H9 (cell line): Measurements from ENCODE around the gene RBMS3. TPM values are rescaled to one million over a fixed set of nuclear protein-coding genes. Genes with fewer than 3 reads are reported as not detected.

Source experiments
- DNase-seq: peaks from one replicate; pipeline ENCODE4 v3.0.0-alpha.2; 2017
- H2AFZ ChIP-seq: one replicate; pipeline ENCODE4 v1.6.1; 2013; ENCODE audit warnings: mild to moderate bottlenecking, low read length, control low read depth, moderate library complexity
- H2AK5ac ChIP-seq: 2 replicates; pipeline ENCODE4 v1.6.1; 2013; ENCODE audit warnings: low read length, control low read depth, mixed read lengths; ENCODE audit not compliant: insufficient read length
- H2BK120ac ChIP-seq: one replicate; pipeline ENCODE4 v1.6.1; 2013; ENCODE audit warnings: low read depth, mild to moderate bottlenecking, low read length, control low read depth, inconsistent platforms; ENCODE audit not compliant: poor library complexity, severe bottlenecking
- H2BK12ac ChIP-seq: 2 replicates; pipeline ENCODE4 v1.6.1; 2013; ENCODE audit warnings: low read length, control low read depth, mixed read lengths, low read depth; ENCODE audit not compliant: insufficient read length
- H2BK15ac ChIP-seq: 2 replicates; pipeline ENCODE4 v1.6.1; 2013; ENCODE audit warnings: low read depth, low read length, control low read depth
- H2BK20ac ChIP-seq: one replicate; pipeline ENCODE4 v1.6.1; 2013; ENCODE audit warnings: low read depth, mild to moderate bottlenecking, low read length, control low read depth, inconsistent platforms; ENCODE audit not compliant: poor library complexity, severe bottlenecking
- H2BK5ac ChIP-seq: 2 replicates; pipeline ENCODE4 v1.6.1; 2013; ENCODE audit warnings: low read length, control low read depth, mixed read lengths; ENCODE audit not compliant: insufficient read length
- H3K14ac ChIP-seq: 2 replicates; pipeline ENCODE4 v1.6.1; 2013; ENCODE audit warnings: low read length, control low read depth; ENCODE audit not compliant: insufficient read depth
- H3K18ac ChIP-seq: 2 replicates; pipeline ENCODE4 v1.6.1; 2013; ENCODE audit warnings: low read depth, mild to moderate bottlenecking, mixed read lengths, low read length, control low read depth; ENCODE audit not compliant: insufficient read length
- H3K23ac ChIP-seq: 2 replicates; pipeline ENCODE4 v1.6.1; 2013; ENCODE audit warnings: low read length, control low read depth, mixed read lengths, low read depth; ENCODE audit not compliant: insufficient read length
- H3K23me2 ChIP-seq: 2 replicates; pipeline ENCODE4 v1.6.1; 2013; ENCODE audit warnings: low read depth, mild to moderate bottlenecking, mixed read lengths, low read length, control low read depth; ENCODE audit not compliant: insufficient read length, poor library complexity, severe bottlenecking
- H3K27ac ChIP-seq: 2 replicates; pipeline ENCODE4 v1.5.1; 2013; ENCODE audit warnings: low read length, control low read depth, mixed read lengths, low read depth; ENCODE audit not compliant: insufficient read length
- H3K27me3 ChIP-seq: 2 replicates; pipeline ENCODE4 v1.6.1; 2013; ENCODE audit warnings: low read length, control low read depth, inconsistent platforms; ENCODE audit not compliant: insufficient read depth
- H3K4ac ChIP-seq: 2 replicates; pipeline ENCODE4 v1.6.1; 2013; ENCODE audit warnings: low read depth, mild to moderate bottlenecking, control low read depth, inconsistent platforms, low read length, moderate library complexity
- H3K4me1 ChIP-seq: 2 replicates; pipeline ENCODE4 v1.6.1; 2013; ENCODE audit warnings: low read length, control low read depth, inconsistent platforms; ENCODE audit not compliant: insufficient read depth
- H3K4me2 ChIP-seq: 2 replicates; pipeline ENCODE4 v1.6.1; 2013; ENCODE audit warnings: low read length, control low read depth, mixed read lengths; ENCODE audit not compliant: insufficient read length, insufficient read depth
- H3K56ac ChIP-seq: 2 replicates; pipeline ENCODE4 v1.6.1; 2013; ENCODE audit warnings: low read depth, mild to moderate bottlenecking, mixed read lengths, low read length, control low read depth; ENCODE audit not compliant: insufficient read length
- H3K79me1 ChIP-seq: 2 replicates; pipeline ENCODE4 v1.6.1; 2013; ENCODE audit warnings: low read depth, mild to moderate bottlenecking, moderate library complexity, low read length, control low read depth, inconsistent platforms; ENCODE audit not compliant: insufficient read depth, poor library complexity, severe bottlenecking
- H3K79me2 ChIP-seq: 2 replicates; pipeline ENCODE4 v1.6.1; 2013; ENCODE audit warnings: low read length, control low read depth, inconsistent platforms; ENCODE audit not compliant: insufficient read depth
- H3K9ac ChIP-seq: 2 replicates; pipeline ENCODE4 v1.6.1; 2013; ENCODE audit warnings: low read length, control low read depth, mixed read lengths; ENCODE audit not compliant: insufficient read length; ENCODE audit errors: extremely low read depth
- H3K9me3 ChIP-seq: one replicate; pipeline ENCODE4 v1.6.1; 2013; ENCODE audit warnings: low read depth, low read length, inconsistent platforms; ENCODE audit not compliant: control insufficient read depth
- H3T11ph ChIP-seq: one replicate; pipeline ENCODE4 v1.6.1; 2013; ENCODE audit warnings: mild to moderate bottlenecking, low read length, control low read depth, inconsistent platforms
- H4K20me1 ChIP-seq: one replicate; pipeline ENCODE4 v1.6.1; 2013; ENCODE audit not compliant: control insufficient read depth, insufficient read length, insufficient read depth
- H4K5ac ChIP-seq: 2 replicates; pipeline ENCODE4 v1.6.1; 2013; ENCODE audit warnings: low read depth, mild to moderate bottlenecking, mixed read lengths, low read length, control low read depth; ENCODE audit not compliant: insufficient read length
- H4K8ac ChIP-seq: replicated peaks from 2 replicates; pipeline ENCODE4 v1.6.1; 2013; ENCODE audit warnings: low read length, control low read depth, mixed read lengths, low read depth; ENCODE audit not compliant: insufficient read length
- H4K91ac ChIP-seq: 2 replicates; pipeline ENCODE4 v1.6.1; 2013; ENCODE audit warnings: low read depth, mild to moderate bottlenecking, moderate library complexity, mixed read lengths, low read length, control low read depth; ENCODE audit not compliant: insufficient read length
- H3K27ac Mint-ChIP-seq, 3 experiments: 2 replicates in 2 of 3; 3 replicates in 1 of 3; pipeline ENCODE4 v1.8.0; 2020 to 2021; ENCODE audit warnings: mixed read lengths in 3 of 3, mild to moderate bottlenecking in 1 of 3, moderate library complexity in 1 of 3
- H3K27me3 Mint-ChIP-seq: 2 replicates; pipeline ENCODE4 v1.8.0; 2021; ENCODE audit warnings: low read depth, mild to moderate bottlenecking, moderate library complexity, mixed read lengths
- H3K36me3 Mint-ChIP-seq, 3 experiments: 2 replicates in 2 of 3; 3 replicates in 1 of 3; pipeline ENCODE4 v1.8.0; 2020 to 2021; ENCODE audit warnings: low read depth in 3 of 3, mixed read lengths in 3 of 3; ENCODE audit not compliant: insufficient read depth in 1 of 3
- H3K4me1 Mint-ChIP-seq, 2 experiments: 2 replicates each; pipeline ENCODE4 v1.8.0; 2020; ENCODE audit warnings: mixed read lengths in 2 of 2
- H3K4me3 Mint-ChIP-seq, 2 experiments: 2 replicates in 1 of 2; 3 replicates in 1 of 2; pipeline ENCODE4 v1.8.0; 2020 to 2021; ENCODE audit warnings: mild to moderate bottlenecking in 2 of 2, mixed read lengths in 2 of 2, moderate library complexity in 1 of 2
- H3K9me3 Mint-ChIP-seq, 2 experiments: 2 replicates in 1 of 2; 3 replicates in 1 of 2; pipeline ENCODE4 v1.8.0; 2020; ENCODE audit warnings: mild to moderate bottlenecking in 2 of 2, mixed read lengths in 2 of 2, moderate library complexity in 1 of 2
- CTCF ChIP-seq: fragments of 200-600 bp; sonication (generic); conservative IDR thresholded peaks from 3 replicates; pipeline ENCODE4 v1.8.0; 2021; ENCODE audit warnings: antibody characterized with exemption, mild to moderate bottlenecking
- WGBS: extraction: QIAGEN DNeasy Blood & Tissue Kit; methylation state at CpG from one replicate; pipeline ENCODE4 v1.1.7; 2013; ENCODE audit warnings: missing lambda C conversion rate, low lambda C conversion rate, mixed read lengths; ENCODE audit not compliant: insufficient read length; ENCODE audit errors: extremely low coverage; 5-methylcytosine and 5-hydroxymethylcytosine counted together
- total RNA-seq: library from RNA; stranded (reverse); gene quantifications from 2 replicates; pipeline ENCODE4 v1.2.1, GENCODE V29; 2021

Gene RBMS3
- total RNA-seq, 1 experiment from 2014 or later, result 8.1 TPM

GRCh38 chr3:29416514-29416913, 135.6 kb downstream of the RBMS3 start:
- Histone ChIP-seq H3K27ac (no peak overlapping the region), H3K4me2 (no peak overlapping the region), H4K5ac (no peak overlapping the region), H4K91ac (no peak overlapping the region), H3K23ac (no peak overlapping the region), H2BK15ac (no peak overlapping the region), H3K9ac (no peak overlapping the region), H3K27me3 (no peaks in the 10 kb centered on the region), H2BK20ac (no peak overlapping the region), H3K79me2 (no peaks in the 10 kb centered on the region), H3K4ac (no peak overlapping the region), H3K18ac (no peak overlapping the region), H4K20me1 (no peaks in the 10 kb centered on the region), H4K8ac (no peak overlapping the region), H3K79me1 (no peaks in the 10 kb centered on the region), H2BK5ac (no peak overlapping the region), H3K14ac (no peak overlapping the region), H3K56ac (no peak overlapping the region), H3K23me2 (no peaks in the 10 kb centered on the region), H3K9me3 (no peaks in the 10 kb centered on the region), H3T11ph (no peak overlapping the region), H2BK12ac (no peak overlapping the region), H2AK5ac (no peak overlapping the region), H2BK120ac (no peak overlapping the region), H3K4me1 (peaks cover 3% of the 10 kb centered on the region; the same call in 1 of the 2 replicates), H2AFZ (no peak overlapping the region)
- no peak for DNase-seq
- Mint-ChIP-seq H3K27ac (peak overlapping the region in 1 of 3 experiments; percentile 49; a peak in 2 of 7 replicates), H3K4me3 (no peak overlapping the region), H3K4me1 (peaks cover 29 to 33% of the 10 kb centered on the region in 2 experiments), H3K9me3 (no peaks in the 10 kb centered on the region; a peak in 1 of 5 replicates), H3K27me3 (no peaks in the 10 kb centered on the region), H3K36me3 (no peaks in the 10 kb centered on the region; a peak in 1 of 7 replicates)
- no CpG with 5 or more reads among the region's 2 CpGs for WGBS
- TF ChIP-seq CTCF, result no peak
